Measurements from ENCODE around the gene ISLR. TPM values are rescaled to one million over a fixed set of nuclear protein-coding genes. Genes with fewer than 3 reads are reported as not detected.

Gene ISLR
- total and polyA plus RNA-seq, 2 donors: 82.1 to 110 TPM

DNA sequence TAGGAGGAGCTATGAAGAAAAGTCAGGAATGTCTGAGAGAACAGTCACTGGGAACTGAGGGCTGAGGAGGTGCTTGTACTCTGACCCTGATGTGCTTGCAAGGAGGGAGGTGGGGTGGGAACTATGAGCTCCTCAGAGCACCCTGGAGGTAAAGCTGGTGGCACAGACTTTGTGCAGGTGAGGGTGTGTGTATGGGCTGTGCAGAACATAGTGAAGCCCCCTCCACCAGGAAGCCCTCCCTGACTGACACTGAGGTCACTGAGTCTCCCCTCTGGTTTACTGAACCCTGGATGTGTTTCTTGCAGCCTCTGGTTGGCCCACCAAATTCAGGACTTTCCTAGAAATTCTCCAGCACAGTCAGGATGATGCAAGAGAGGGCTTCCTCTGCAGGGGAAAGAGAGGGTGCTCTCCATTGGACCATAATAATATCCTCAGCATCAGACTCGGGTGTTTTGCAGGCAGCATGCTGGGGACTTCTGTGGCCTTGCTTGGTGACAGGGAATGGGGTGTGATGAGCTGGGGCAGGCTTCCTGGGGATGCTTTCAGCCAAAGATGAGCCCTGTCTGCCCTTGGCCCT is 1.5 kb upstream of the ISLR start:
- DNase-seq (ENCODE audit: extremely low spot score): no peak
- H3K27ac ChIP-seq (ENCODE audit: low read depth): no peak overlapping the region
- H3K4me1 ChIP-seq (ENCODE audit: insufficient read depth): no peaks in the 10 kb centered on the region
- 71% methylated on average over 1 of the region's 1 CpG for WGBS
- no peaks in the 10 kb centered on the region for H3K36me3 ChIP-seq (ENCODE audit: insufficient read depth)
- no peak overlapping the region for H3K4me3 ChIP-seq (ENCODE audit: low read depth, low read length)

DNA sequence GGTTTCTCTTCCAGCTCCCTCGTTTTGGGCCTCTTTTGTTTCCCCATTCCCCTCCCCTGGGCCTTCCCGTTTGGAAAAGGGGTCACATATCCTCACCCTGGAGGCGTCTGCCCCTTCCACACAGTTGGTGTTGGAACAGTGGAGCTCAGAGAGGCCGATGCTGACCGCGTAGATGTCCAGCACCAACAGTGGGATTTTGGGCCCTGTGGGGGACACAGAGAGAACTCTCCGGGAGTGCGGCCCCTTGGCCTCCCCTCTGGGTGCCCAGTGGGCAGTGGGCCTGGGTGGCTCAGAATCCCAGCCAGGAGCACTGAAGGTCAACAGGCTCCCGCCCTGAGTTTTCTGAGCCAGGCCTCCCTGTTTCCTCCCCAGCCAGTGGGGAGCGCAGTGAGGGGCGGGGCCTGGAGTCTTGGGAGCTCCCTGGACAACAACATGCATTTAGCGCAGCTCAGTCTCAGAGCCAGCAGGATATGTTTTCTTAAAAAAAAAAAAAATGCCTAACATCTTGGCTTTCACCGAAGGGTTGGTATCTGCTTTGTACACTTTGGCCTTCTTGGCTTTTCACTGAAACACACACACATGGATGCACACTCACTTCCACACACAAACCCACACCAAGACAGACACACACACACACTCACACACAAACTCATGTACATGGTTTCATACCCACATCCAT is 670 bp upstream of the ISLR start:
- WGBS: 35% methylated on average over 13 of the region's 13 CpGs
- Histone ChIP-seq H3K4me1 (ENCODE audit: insufficient read depth) (no peaks in the 10 kb centered on the region), H3K4me3 (ENCODE audit: low read depth, low read length) (no peak overlapping the region), H3K36me3 (ENCODE audit: insufficient read depth) (no peaks in the 10 kb centered on the region), H3K27ac (ENCODE audit: low read depth) (peak overlapping the region; percentile 81)
- DNase-seq (ENCODE audit: extremely low spot score): peak; percentile 20

DNA sequence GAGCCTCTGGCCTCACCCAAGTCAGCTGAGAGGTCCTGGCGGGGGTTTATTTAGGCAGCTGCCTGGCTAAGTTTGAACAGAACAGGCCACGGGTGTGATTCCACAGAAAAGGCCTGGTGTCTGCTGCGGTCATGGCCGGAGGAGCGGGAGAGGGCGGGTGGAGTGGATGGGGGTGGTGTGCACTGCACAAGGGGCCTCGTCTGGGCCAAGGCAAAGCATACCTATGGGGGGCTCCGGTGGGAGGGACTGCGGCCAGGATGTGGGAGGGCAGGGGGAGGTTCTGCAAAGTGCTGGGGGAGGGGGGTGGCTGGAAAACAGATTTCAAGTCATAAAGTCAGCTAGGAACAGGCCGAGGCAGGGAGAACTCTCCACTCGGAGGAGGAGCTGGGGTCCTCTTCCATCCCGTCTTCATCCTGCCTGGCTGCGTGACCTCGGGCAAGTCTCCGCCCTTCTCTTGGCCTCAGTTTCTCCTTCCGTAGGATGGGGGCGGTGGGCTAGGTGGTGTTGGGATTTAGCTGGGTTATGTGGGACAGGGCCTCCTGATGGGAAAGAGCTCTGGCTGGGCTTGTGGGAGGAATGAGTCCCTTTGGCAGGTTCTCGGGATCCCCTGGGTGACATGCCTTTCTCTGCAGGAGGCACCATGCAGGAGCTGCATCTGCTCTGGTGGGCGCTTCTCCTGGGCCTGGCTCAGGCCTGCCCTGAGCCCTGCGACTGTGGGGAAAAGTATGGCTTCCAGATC is 878 bp downstream of the ISLR start:
- 42% methylated on average over 20 of the region's 20 CpGs for WGBS
- DNase-seq (ENCODE audit: extremely low spot score): peak; percentile 56

DNA sequence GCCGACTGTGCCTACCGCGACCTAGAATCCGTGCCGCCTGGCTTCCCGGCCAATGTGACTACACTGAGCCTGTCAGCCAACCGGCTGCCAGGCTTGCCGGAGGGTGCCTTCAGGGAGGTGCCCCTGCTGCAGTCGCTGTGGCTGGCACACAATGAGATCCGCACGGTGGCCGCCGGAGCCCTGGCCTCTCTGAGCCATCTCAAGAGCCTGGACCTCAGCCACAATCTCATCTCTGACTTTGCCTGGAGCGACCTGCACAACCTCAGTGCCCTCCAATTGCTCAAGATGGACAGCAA is 1.4 kb downstream of the ISLR start:
- H3K4me3 ChIP-seq (ENCODE audit: low read depth, low read length): peak overlapping the region; percentile 19
- no peak for DNase-seq (ENCODE audit: extremely low spot score)
- H3K27ac ChIP-seq (ENCODE audit: low read depth): no peak overlapping the region
- no peaks in the 10 kb centered on the region for H3K36me3 ChIP-seq (ENCODE audit: insufficient read depth)
- no peaks in the 10 kb centered on the region for H3K4me1 ChIP-seq (ENCODE audit: insufficient read depth)
- 72% methylated on average over 14 of the region's 14 CpGs for WGBS

More for the DNA sequence above, 878 bp downstream of the ISLR start:
- H3K4me3 ChIP-seq (ENCODE audit: low read depth, low read length): peak overlapping the region; percentile 19
- H3K4me1 ChIP-seq (ENCODE audit: insufficient read depth): no peaks in the 10 kb centered on the region
- no peaks in the 10 kb centered on the region for H3K36me3 ChIP-seq (ENCODE audit: insufficient read depth)
- peak overlapping the region; percentile 72 for H3K27ac ChIP-seq (ENCODE audit: low read depth)

DNA sequence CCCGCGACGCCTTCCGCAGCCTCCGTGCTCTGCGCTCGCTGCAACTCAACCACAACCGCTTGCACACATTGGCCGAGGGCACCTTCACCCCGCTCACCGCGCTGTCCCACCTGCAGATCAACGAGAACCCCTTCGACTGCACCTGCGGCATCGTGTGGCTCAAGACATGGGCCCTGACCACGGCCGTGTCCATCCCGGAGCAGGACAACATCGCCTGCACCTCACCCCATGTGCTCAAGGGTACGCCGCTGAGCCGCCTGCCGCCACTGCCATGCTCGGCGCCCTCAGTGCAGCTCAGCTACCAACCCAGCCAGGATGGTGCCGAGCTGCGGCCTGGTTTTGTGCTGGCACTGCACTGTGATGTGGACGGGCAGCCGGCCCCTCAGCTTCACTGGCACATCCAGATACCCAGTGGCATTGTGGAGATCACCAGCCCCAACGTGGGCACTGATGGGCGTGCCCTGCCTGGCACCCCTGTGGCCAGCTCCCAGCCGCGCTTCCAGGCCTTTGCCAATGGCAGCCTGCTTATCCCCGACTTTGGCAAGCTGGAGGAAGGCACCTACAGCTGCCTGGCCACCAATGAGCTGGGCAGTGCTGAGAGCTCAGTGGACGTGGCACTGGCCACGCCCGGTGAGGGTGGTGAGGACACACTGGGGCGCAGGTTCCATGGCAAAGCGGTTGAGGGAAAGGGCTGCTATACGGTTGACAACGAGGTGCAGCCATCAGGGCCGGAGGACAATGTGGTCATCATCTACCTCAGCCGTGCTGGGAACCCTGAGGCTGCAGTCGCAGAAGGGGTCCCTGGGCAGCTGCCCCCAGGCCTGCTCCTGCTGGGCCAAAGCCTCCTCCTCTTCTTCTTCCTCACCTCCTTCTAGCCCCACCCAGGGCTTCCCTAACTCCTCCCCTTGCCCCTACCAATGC is 2.0 kb downstream of the ISLR start:
- no peaks in the 10 kb centered on the region for H3K36me3 ChIP-seq (ENCODE audit: insufficient read depth)
- no peak overlapping the region for H3K27ac ChIP-seq (ENCODE audit: low read depth)
- WGBS: 89% methylated on average over 45 of the region's 45 CpGs
- H3K4me1 ChIP-seq (ENCODE audit: insufficient read depth): no peaks in the 10 kb centered on the region
- DNase-seq (ENCODE audit: extremely low spot score): no peak
- H3K4me3 ChIP-seq (ENCODE audit: low read depth, low read length): no peak overlapping the region

DNA sequence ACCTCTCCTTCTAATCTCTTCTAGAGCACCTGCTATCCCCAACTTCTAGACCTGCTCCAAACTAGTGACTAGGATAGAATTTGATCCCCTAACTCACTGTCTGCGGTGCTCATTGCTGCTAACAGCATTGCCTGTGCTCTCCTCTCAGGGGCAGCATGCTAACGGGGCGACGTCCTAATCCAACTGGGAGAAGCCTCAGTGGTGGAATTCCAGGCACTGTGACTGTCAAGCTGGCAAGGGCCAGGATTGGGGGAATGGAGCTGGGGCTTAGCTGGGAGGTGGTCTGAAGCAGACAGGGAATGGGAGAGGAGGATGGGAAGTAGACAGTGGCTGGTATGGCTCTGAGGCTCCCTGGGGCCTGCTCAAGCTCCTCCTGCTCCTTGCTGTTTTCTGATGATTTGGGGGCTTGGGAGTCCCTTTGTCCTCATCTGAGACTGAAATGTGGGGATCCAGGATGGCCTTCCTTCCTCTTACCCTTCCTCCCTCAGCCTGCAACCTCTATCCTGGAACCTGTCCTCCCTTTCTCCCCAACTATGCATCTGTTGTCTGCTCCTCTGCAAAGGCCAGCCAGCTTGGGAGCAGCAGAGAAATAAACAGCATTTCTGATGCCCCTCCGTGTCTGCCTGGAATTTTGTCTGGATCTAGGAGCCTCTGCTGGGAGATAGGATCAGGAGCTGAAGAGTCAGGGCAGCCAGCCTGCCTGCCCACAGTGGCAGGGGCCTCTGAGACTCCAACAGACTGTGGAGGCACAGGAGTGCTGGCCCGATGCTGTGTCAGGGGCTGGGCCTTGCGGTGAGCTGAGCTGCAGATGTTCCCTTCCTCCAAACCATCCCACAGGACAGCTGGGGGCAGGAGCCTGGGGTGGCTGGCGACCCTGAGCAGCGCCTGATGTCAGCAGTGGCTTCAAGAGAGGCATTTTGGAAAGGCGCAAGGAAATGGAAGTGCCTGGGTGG is 3.0 kb downstream of the ISLR start:
- no peak overlapping the region for H3K4me3 ChIP-seq (ENCODE audit: low read depth, low read length)
- WGBS: 62% methylated on average over 10 of the region's 10 CpGs
- H3K36me3 ChIP-seq (ENCODE audit: insufficient read depth): no peaks in the 10 kb centered on the region
- no peaks in the 10 kb centered on the region for H3K4me1 ChIP-seq (ENCODE audit: insufficient read depth)
- DNase-seq (ENCODE audit: extremely low spot score): no peak
- no peak overlapping the region for H3K27ac ChIP-seq (ENCODE audit: low read depth)

DNA sequence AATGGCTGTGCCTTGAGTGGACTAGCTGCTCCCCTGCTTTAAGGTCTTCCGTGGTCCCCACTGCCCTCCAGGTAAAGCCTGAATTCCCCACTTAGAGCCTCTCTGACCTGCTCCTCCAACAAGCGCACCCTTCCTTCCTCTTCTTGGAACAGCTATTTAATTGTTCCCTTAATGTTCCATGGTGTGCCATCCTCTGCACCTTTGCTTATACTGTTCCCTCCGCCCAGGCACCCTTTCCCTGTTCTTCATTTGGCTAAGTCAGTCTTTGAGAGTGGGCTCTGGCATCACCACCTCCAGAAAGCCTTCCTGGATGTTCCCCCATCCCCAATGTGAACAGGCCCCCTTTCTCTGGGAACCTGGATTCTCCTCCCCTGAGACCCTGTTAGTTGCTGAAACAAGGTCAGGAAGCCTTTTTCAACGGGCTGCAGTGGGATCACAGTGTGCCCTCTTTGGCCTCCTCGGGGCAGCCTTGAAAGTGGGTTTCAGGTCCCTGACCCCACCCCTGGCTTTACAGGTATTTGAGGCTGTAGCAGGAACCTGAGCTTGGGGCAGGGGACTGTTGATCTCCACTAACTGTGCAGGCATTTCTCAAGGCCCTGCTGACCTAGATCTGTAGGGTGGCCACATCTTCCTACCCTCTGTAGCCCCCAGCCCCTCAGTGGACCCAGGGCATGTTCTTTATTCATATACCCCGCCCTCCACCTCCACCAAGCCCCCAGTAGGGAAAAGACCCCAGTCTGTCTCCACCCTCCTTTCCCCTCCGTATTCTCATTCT is 5.0 kb downstream of the ISLR start:
- Histone ChIP-seq H3K27ac (ENCODE audit: low read depth) (no peak overlapping the region), H3K4me1 (ENCODE audit: insufficient read depth) (no peaks in the 10 kb centered on the region), H3K4me3 (ENCODE audit: low read depth, low read length) (no peak overlapping the region), H3K36me3 (ENCODE audit: insufficient read depth) (no peaks in the 10 kb centered on the region)
- no peak for DNase-seq (ENCODE audit: extremely low spot score)
- 86% methylated on average over 7 of the region's 7 CpGs for WGBS

DNA sequence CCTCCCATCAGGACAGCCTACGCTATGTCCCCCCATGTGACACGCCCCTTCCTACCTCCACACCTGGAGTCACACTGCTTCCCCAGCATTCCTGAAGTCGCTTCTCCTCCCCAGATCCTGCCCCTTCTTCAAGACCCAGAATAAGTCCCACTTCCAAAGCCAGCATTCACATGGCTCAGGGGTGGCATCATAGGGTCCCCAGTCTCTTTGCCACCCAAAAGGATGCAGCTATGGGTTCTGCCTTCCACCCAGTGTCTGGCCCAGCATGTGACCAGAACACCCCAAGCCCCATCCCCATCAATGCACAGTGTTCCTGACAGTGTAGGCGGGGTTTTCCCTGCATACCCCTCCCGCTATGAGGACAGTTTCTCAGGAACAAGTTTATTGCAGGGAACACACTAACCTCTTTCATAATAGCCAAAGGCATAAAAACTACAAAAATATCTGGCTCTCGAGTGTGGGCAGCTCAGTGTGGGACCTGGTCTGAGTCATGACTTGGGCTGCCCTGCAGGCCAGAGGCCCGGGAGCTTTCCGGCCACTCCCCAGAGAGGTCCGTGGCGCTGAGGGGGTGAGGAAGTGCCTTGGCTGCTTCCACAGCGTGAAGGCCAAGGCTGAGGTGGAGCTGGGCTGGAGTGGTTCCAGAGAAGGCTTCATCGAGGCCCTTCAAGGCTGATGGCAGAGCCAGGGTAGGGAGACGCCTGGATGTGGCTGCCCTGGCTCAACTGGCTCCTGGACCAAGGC is 5.8 kb downstream of the ISLR start:
- H3K4me3 ChIP-seq (ENCODE audit: low read depth, low read length): no peak overlapping the region
- no peak for DNase-seq (ENCODE audit: extremely low spot score)
- H3K36me3 ChIP-seq (ENCODE audit: insufficient read depth): no peaks in the 10 kb centered on the region
- H3K27ac ChIP-seq (ENCODE audit: low read depth): peak overlapping the region; percentile 42
- H3K4me1 ChIP-seq (ENCODE audit: insufficient read depth): no peaks in the 10 kb centered on the region
- WGBS: 37% methylated on average over 13 of the region's 13 CpGs

DNA sequence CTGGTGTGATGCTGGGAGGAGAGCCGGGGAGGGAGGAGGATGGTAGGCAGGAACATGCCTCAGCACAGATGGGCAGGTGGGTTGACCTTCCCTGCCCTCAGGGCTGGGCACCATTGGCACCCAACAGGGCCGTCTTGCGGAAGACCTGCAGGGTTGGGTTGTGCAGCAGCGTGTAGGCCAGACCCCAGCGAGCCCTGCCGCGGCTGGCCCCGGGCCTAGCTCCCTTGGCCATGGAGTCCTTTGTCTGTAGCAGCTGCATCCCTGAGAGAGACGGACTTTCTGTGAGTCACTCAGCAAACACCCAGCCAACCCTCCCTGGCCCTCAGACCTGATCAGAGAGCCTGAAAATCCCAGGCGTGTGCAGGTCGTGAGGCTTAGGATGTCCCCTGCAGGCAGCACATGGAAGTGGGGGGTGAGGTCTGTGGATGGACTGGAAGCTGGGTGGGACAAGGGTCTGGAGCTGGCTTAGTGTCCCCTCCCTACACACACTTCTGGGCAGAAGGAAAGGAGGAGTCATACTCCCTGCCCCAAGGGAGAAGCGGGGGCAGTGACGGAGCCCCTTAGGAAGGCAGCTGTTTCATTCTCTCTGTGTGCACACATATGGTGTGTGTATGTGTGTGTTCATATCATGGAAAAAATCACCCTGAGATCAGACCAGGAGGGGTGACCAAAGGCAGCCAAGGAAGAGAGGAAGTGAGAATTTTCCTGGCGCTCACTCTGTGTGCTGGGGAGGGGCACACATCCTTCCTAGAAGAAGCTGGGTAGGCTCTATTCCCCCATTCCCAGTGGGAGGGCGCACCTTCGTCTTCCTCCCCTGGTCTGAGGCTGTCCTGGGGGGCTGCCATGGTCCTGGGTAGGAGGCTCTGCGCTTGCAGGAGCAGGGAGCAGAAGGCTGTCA is 6.7 kb downstream of the ISLR start:
- H3K4me1 ChIP-seq (ENCODE audit: insufficient read depth): no peaks in the 10 kb centered on the region
- peak overlapping the region; percentile 42 for H3K27ac ChIP-seq (ENCODE audit: low read depth)
- no peaks in the 10 kb centered on the region for H3K36me3 ChIP-seq (ENCODE audit: insufficient read depth)
- WGBS: 64% methylated on average over 17 of the region's 17 CpGs
- DNase-seq (ENCODE audit: extremely low spot score): no peak
- no peak overlapping the region for H3K4me3 ChIP-seq (ENCODE audit: low read depth, low read length)

DNA sequence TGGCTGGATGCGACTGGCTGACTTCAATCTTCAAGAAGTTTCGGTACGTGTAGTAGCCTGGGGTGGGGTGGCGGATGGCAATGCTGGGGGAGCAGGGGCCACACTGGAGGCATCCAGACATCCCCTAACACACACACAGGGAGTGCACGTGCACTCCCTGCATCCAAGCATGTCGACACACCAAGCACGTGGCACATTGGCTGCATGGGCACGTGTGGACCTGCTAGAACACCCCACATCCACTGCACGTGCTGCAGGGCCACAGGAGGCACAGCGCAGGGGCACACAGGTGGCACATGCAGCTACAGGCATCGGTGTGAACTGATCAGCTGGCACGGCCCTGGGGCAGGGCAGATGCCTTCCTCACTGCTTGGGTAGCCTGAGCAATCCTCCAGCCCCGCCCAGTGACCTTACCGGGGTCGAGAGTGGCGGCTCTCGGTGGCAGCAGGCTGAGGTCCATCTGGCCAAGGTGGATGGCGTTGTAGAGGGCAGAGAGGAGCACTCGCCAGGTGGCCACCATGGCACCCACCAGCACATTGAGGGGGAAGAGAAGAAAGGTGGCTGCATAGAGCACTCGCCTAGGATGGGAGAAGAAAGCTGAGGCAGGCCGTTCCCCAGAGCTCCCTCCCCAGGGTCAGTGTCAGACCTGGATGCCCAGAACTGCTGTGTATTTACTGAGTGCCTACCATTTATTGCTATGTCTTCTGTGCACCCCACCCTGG is 7.5 kb downstream of the ISLR start:
- no peak for DNase-seq (ENCODE audit: extremely low spot score)
- no peak overlapping the region for H3K27ac ChIP-seq (ENCODE audit: low read depth)
- no peak overlapping the region for H3K4me3 ChIP-seq (ENCODE audit: low read depth, low read length)
- no peaks in the 10 kb centered on the region for H3K36me3 ChIP-seq (ENCODE audit: insufficient read depth)
- H3K4me1 ChIP-seq (ENCODE audit: insufficient read depth): no peaks in the 10 kb centered on the region
- 84% methylated on average over 21 of the region's 21 CpGs for WGBS
